Measurements from ENCODE around the gene RNASET2.

Gene RNASET2

DNA sequence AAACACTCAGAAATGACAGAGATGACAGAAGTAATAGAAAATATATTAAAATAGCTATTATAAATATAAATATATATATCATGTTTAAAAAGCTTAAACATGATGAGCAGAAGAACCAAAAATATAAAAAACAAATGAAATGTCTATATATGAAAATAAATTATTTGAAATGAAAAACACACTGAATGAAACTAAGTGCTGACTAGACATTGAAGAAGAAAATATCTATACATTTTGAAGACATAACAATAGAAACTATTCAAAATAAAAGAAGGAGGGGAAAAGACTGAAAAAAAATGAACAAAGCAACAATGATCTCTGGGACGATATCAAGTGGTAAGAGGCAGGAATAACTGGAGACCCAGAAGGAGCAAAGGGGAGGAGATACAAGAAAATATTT, 76.8 kb downstream of the RNASET2 start:
- ChIA-PET POLR2A (no interaction called here), CTCF (no interaction called here)
- TF ChIP-seq ZNF384 (IDR thresholded peaks at IDR 0.05) (no peak), FOXA1 (IDR thresholded peaks at IDR 0.05) (no peak), LEF1 (IDR thresholded peaks at IDR 0.05; ENCODE audit: borderline replicate concordance) (no peak), CTBP1 (IDR thresholded peaks at IDR 0.05; ENCODE audit: borderline replicate concordance) (no peak), HDGF (IDR thresholded peaks at IDR 0.05; ENCODE audit: borderline replicate concordance) (no peak), ARNT (IDR thresholded peaks at IDR 0.05) (no peak), FOXM1 (IDR thresholded peaks at IDR 0.05; ENCODE audit: borderline replicate concordance) (no peak), BHLHE40 (IDR thresholded peaks at IDR 0.05; ENCODE audit: borderline replicate concordance) (no peak), SUZ12 (IDR thresholded peaks at IDR 0.05) (no peak), TARDBP (IDR thresholded peaks at IDR 0.05) (no peak), PKNOX1 (IDR thresholded peaks at IDR 0.05) (no peak)
- DNase-seq (ENCODE audit: extremely low spot score), result no peak
